HepG2 (cell line): ENCODE data around the gene DAG1. TPM values are rescaled to one million over a fixed set of nuclear protein-coding genes. Genes with fewer than 3 reads are reported as not detected.

Experiments
- ARID4A ChIP-seq: sonication (generic); formaldehyde crosslinking; IDR thresholded peaks from 2 replicates; pipeline ENCODE4 v1.5.0; 2020; ENCODE audit warnings: mild to moderate bottlenecking, missing genetic modification reagents, borderline replicate concordance
- CSRNP2 ChIP-seq: sonication (generic); formaldehyde crosslinking; conservative IDR thresholded peaks from 2 replicates; pipeline ENCODE4 v1.8.0; 2022; ENCODE audit warnings: low read depth, missing genetic modification reagents
- FOSL2 ChIP-seq: sonication (generic); formaldehyde crosslinking; IDR thresholded peaks from 2 replicates; pipeline ENCODE4 v1.4.0; 2020; ENCODE audit warnings: missing genetic modification reagents
- FOXA3 ChIP-seq: IDR thresholded peaks from 2 replicates; pipeline ENCODE4 v1.6.1; 2016; ENCODE audit warnings: missing genetic modification reagents, missing compliant biosample characterization
- FOXP4 ChIP-seq: sonication (generic); formaldehyde crosslinking; IDR thresholded peaks from 2 replicates; pipeline ENCODE4 v1.4.0; 2020; ENCODE audit warnings: missing genetic modification reagents
- IRF2 ChIP-seq: IDR thresholded peaks from 2 replicates; pipeline ENCODE4 v1.6.1; 2018; ENCODE audit warnings: missing genetic modification reagents, missing compliant biosample characterization
- KLF6 ChIP-seq: IDR thresholded peaks from 2 replicates; pipeline ENCODE4 v1.8.0; 2016; ENCODE audit warnings: missing biosample characterization, missing genetic modification reagents
- LRRFIP1 ChIP-seq: sonication (generic); formaldehyde crosslinking; conservative IDR thresholded peaks from 2 replicates; pipeline ENCODE4 v1.4.0; 2020; ENCODE audit warnings: missing genetic modification reagents
- MED13 ChIP-seq: sonication (generic); formaldehyde crosslinking; IDR thresholded peaks from 2 replicates; pipeline ENCODE4 v1.5.0; 2020; ENCODE audit warnings: missing genetic modification reagents
- NFE2L1 ChIP-seq: sonication (generic); formaldehyde crosslinking; IDR thresholded peaks from 2 replicates; pipeline ENCODE4 v1.4.0; 2020; ENCODE audit warnings: missing genetic modification reagents, mild to moderate bottlenecking, borderline replicate concordance
- PITX1 ChIP-seq: sonication (generic); formaldehyde crosslinking; IDR thresholded peaks from 2 replicates; pipeline ENCODE4 v1.5.1; 2020; ENCODE audit warnings: mild to moderate bottlenecking, missing genetic modification reagents
- RFXAP ChIP-seq: sonication (generic); formaldehyde crosslinking; IDR thresholded peaks from 2 replicates; pipeline ENCODE4 v1.4.0; 2020; ENCODE audit warnings: missing genetic modification reagents, borderline replicate concordance
- ZBTB10 ChIP-seq: sonication (generic); formaldehyde crosslinking; IDR thresholded peaks from 2 replicates; pipeline ENCODE4 v1.4.0; 2020; ENCODE audit warnings: missing genetic modification reagents, borderline replicate concordance
- ZFY ChIP-seq: sonication (generic); formaldehyde crosslinking; IDR thresholded peaks from 2 replicates; pipeline ENCODE4 v1.4.0; 2020; ENCODE audit warnings: missing genetic modification reagents
- ZNF329 ChIP-seq: sonication (generic); formaldehyde crosslinking; IDR thresholded peaks from 2 replicates; pipeline ENCODE4 v1.9.0; 2021; ENCODE audit warnings: low read depth, mild to moderate bottlenecking, missing genetic modification reagents
- ZNF670 ChIP-seq: sonication (generic); formaldehyde crosslinking; IDR thresholded peaks from 2 replicates; pipeline ENCODE4 v1.8.0; 2022; ENCODE audit warnings: mild to moderate bottlenecking, missing genetic modification reagents, borderline replicate concordance
- polyA plus RNA-seq, 8 experiments: library from polyadenylated mRNA; depleted of rRNA in 3 of 8; stranded (reverse) in 7 of 8; unstranded in 1 of 8; fragments of >200 nt; fragmentation: Illumina TruSeq in 4 of 8; extraction: Trizol in 4 of 8; gene quantifications; 2 replicates each; pipeline versions ENCODE4 v1.2.1 to v1.2.3, GENCODE V29; 2011 to 2016; ENCODE audit warnings: low read depth in 4 of 8, missing spikeins in 1 of 8, mixed read lengths in 1 of 8; ENCODE audit not compliant: insufficient read depth in 1 of 8
- total RNA-seq, 5 experiments: library from RNA; depleted of rRNA; stranded (reverse); fragments of >200 nt; fragmentation: Illumina TruSeq; extraction: Trizol; gene quantifications; 2 replicates each; pipeline ENCODE4 v1.2.3, GENCODE V29; 2016; ENCODE audit warnings: low read depth in 1 of 5

Gene DAG1
- total and polyA plus RNA-seq, 2 of the 13 experiments (the other 11 are each of a cell fraction or from before 2014, with no cell fraction given), result 47.3 to 50.4 TPM

- TF ChIP-seq ZBTB10 (CRISPR knock-in tag) (peak; percentile 68; the same call in 1 of the 2 replicates), ZFY (CRISPR knock-in tag) (peak; percentile 69), CSRNP2 (CRISPR knock-in tag) (no peak), PITX1 (CRISPR knock-in tag) (no peak), RFXAP (0 out of 2 replicates have a peak, but pooled peaks have one; percentile 35), FOXP4 (CRISPR knock-in tag) (0 out of 2 replicates have a peak, but pooled peaks have one; percentile 15), LRRFIP1 (no peak), MED13 (CRISPR knock-in tag) (0 out of 2 replicates have a peak, but pooled peaks have one; percentile 28), FOXA3 (CRISPR knock-in tag) (no peak), ZNF329 (CRISPR knock-in tag) (no peak; the same call in 1 of the 2 replicates), ZNF670 (no peak), KLF6 (CRISPR knock-in tag) (peak; percentile 78), FOSL2 (CRISPR knock-in tag) (no peak), NFE2L1 (CRISPR knock-in tag) (no peak), IRF2 (CRISPR knock-in tag) (peak; percentile 10; the same call in 1 of the 2 replicates), ARID4A (CRISPR knock-in tag) (peak; percentile 89)
Measured at GRCh38 chr3:49554633-49555265, 84.7 kb downstream of the DAG1 start (continued).
